ENCODE results near the gene ZNF70.

The ZNF70 gene

GRCh38 chr22:23698094-23698493, 52.8 kb downstream of the ZNF70 start:
- H3K9me3 ChIP-seq (ENCODE audit: control insufficient read depth, insufficient read depth, low read length): no peaks in the 10 kb centered on the region
- H3K27me3 ChIP-seq (ENCODE audit: control insufficient read depth, insufficient read depth, low read length): no peaks in the 10 kb centered on the region
- no peak overlapping the region for H3K4me3 ChIP-seq (ENCODE audit: low read depth, low read length)
- H3K27ac ChIP-seq (ENCODE audit: low read depth, low read length): no peak overlapping the region
- no peaks in the 10 kb centered on the region for H3K4me1 ChIP-seq (ENCODE audit: control insufficient read depth, insufficient read depth, low read length)
- H3K9ac ChIP-seq (ENCODE audit: low read depth, low read length): no peak overlapping the region
- peaks cover 66% of the 10 kb centered on the region for H3K36me3 ChIP-seq (ENCODE audit: control insufficient read depth, insufficient read depth, low read length)

GRCh38 chr22:23697031-23697970, 53.6 kb downstream of the ZNF70 start:
- no peaks in the 10 kb centered on the region for H3K4me1 ChIP-seq (ENCODE audit: control insufficient read depth, insufficient read depth, low read length)
- H3K9ac ChIP-seq (ENCODE audit: low read depth, low read length): no peak overlapping the region
- H3K27ac ChIP-seq (ENCODE audit: low read depth, low read length): no peak overlapping the region
- H3K9me3 ChIP-seq (ENCODE audit: control insufficient read depth, insufficient read depth, low read length): no peaks in the 10 kb centered on the region
- H3K36me3 ChIP-seq (ENCODE audit: control insufficient read depth, insufficient read depth, low read length): peaks cover 67% of the 10 kb centered on the region
- H3K27me3 ChIP-seq (ENCODE audit: control insufficient read depth, insufficient read depth, low read length): no peaks in the 10 kb centered on the region
- no peak overlapping the region for H3K4me3 ChIP-seq (ENCODE audit: low read depth, low read length)

- H3K4me1 ChIP-seq (ENCODE audit: control insufficient read depth, insufficient read depth, low read length): no peaks in the 10 kb centered on the region
- no peaks in the 10 kb centered on the region for H3K27me3 ChIP-seq (ENCODE audit: control insufficient read depth, insufficient read depth, low read length)
- no peak overlapping the region for H3K27ac ChIP-seq (ENCODE audit: low read depth, low read length)
- H3K9ac ChIP-seq (ENCODE audit: low read depth, low read length): no peak overlapping the region
- H3K9me3 ChIP-seq (ENCODE audit: control insufficient read depth, insufficient read depth, low read length): no peaks in the 10 kb centered on the region
- peaks cover 58% of the 10 kb centered on the region for H3K36me3 ChIP-seq (ENCODE audit: control insufficient read depth, insufficient read depth, low read length)
- H3K4me3 ChIP-seq (ENCODE audit: low read depth, low read length): no peak overlapping the region
These were observed 54.5 kb downstream of the ZNF70 start for GRCh38 chr22:23696326-23696851.

- no peak overlapping the region for H3K27ac ChIP-seq (ENCODE audit: low read depth, low read length)
- H3K27me3 ChIP-seq (ENCODE audit: control insufficient read depth, insufficient read depth, low read length): no peaks in the 10 kb centered on the region
- H3K9ac ChIP-seq (ENCODE audit: low read depth, low read length): no peak overlapping the region
- H3K9me3 ChIP-seq (ENCODE audit: control insufficient read depth, insufficient read depth, low read length): no peaks in the 10 kb centered on the region
- H3K4me1 ChIP-seq (ENCODE audit: control insufficient read depth, insufficient read depth, low read length): no peaks in the 10 kb centered on the region
- no peak overlapping the region for H3K4me3 ChIP-seq (ENCODE audit: low read depth, low read length)
- H3K36me3 ChIP-seq (ENCODE audit: control insufficient read depth, insufficient read depth, low read length): peaks cover 53% of the 10 kb centered on the region
These were observed 55.2 kb downstream of the ZNF70 start for GRCh38 chr22:23695571-23696325.

- H3K27me3 ChIP-seq (ENCODE audit: control insufficient read depth, insufficient read depth, low read length): no peaks in the 10 kb centered on the region
- H3K4me1 ChIP-seq (ENCODE audit: control insufficient read depth, insufficient read depth, low read length): no peaks in the 10 kb centered on the region
- H3K27ac ChIP-seq (ENCODE audit: low read depth, low read length): no peak overlapping the region
- peaks cover 50% of the 10 kb centered on the region for H3K36me3 ChIP-seq (ENCODE audit: control insufficient read depth, insufficient read depth, low read length)
- no peak overlapping the region for H3K9ac ChIP-seq (ENCODE audit: low read depth, low read length)
- H3K4me3 ChIP-seq (ENCODE audit: low read depth, low read length): no peak overlapping the region
- H3K9me3 ChIP-seq (ENCODE audit: control insufficient read depth, insufficient read depth, low read length): no peaks in the 10 kb centered on the region
These were observed 55.8 kb downstream of the ZNF70 start for GRCh38 chr22:23695141-23695540.

GRCh38 chr22:23693979-23694680, 56.8 kb downstream of the ZNF70 start:
- no peak overlapping the region for H3K27ac ChIP-seq (ENCODE audit: low read depth, low read length)

GRCh38 chr22:23692598-23693291, 58.2 kb downstream of the ZNF70 start:
- peaks cover 46% of the 10 kb centered on the region for H3K36me3 ChIP-seq (ENCODE audit: control insufficient read depth, insufficient read depth, low read length)
- H3K4me1 ChIP-seq (ENCODE audit: control insufficient read depth, insufficient read depth, low read length): no peaks in the 10 kb centered on the region
- no peak overlapping the region for H3K9ac ChIP-seq (ENCODE audit: low read depth, low read length)

More at GRCh38 chr22:23693979-23694680, 56.8 kb downstream of the ZNF70 start:
- Histone ChIP-seq H3K9me3 (ENCODE audit: control insufficient read depth, insufficient read depth, low read length) (no peaks in the 10 kb centered on the region), H3K9ac (ENCODE audit: low read depth, low read length) (no peak overlapping the region), H3K4me3 (ENCODE audit: low read depth, low read length) (no peak overlapping the region), H3K27me3 (ENCODE audit: control insufficient read depth, insufficient read depth, low read length) (no peaks in the 10 kb centered on the region), H3K4me1 (ENCODE audit: control insufficient read depth, insufficient read depth, low read length) (no peaks in the 10 kb centered on the region), H3K36me3 (ENCODE audit: control insufficient read depth, insufficient read depth, low read length) (peaks cover 48% of the 10 kb centered on the region)

GRCh38 chr22:23691748-23692423, 59.0 kb downstream of the ZNF70 start:
- Histone ChIP-seq H3K27me3 (ENCODE audit: control insufficient read depth, insufficient read depth, low read length) (no peaks in the 10 kb centered on the region), H3K36me3 (ENCODE audit: control insufficient read depth, insufficient read depth, low read length) (peaks cover 46% of the 10 kb centered on the region), H3K9me3 (ENCODE audit: control insufficient read depth, insufficient read depth, low read length) (no peaks in the 10 kb centered on the region), H3K4me3 (ENCODE audit: low read depth, low read length) (no peak overlapping the region), H3K4me1 (ENCODE audit: control insufficient read depth, insufficient read depth, low read length) (no peaks in the 10 kb centered on the region), H3K9ac (ENCODE audit: low read depth, low read length) (no peak overlapping the region), H3K27ac (ENCODE audit: low read depth, low read length) (no peak overlapping the region)

More at GRCh38 chr22:23692598-23693291, 58.2 kb downstream of the ZNF70 start:
- Histone ChIP-seq H3K27me3 (ENCODE audit: control insufficient read depth, insufficient read depth, low read length) (no peaks in the 10 kb centered on the region), H3K27ac (ENCODE audit: low read depth, low read length) (no peak overlapping the region), H3K4me3 (ENCODE audit: low read depth, low read length) (no peak overlapping the region), H3K9me3 (ENCODE audit: control insufficient read depth, insufficient read depth, low read length) (no peaks in the 10 kb centered on the region)

- no peaks in the 10 kb centered on the region for H3K4me1 ChIP-seq (ENCODE audit: control insufficient read depth, insufficient read depth, low read length)
- H3K4me3 ChIP-seq (ENCODE audit: low read depth, low read length): no peak within 1 kb of the TSS
- no peaks in the 10 kb centered on the region for H3K9me3 ChIP-seq (ENCODE audit: control insufficient read depth, insufficient read depth, low read length)
- H3K27ac ChIP-seq (ENCODE audit: low read depth, low read length): no peak within 1 kb of the TSS
- no peak within 1 kb of the TSS for H3K9ac ChIP-seq (ENCODE audit: low read depth, low read length)
- peaks cover 45% of the 10 kb centered on the region for H3K36me3 ChIP-seq (ENCODE audit: control insufficient read depth, insufficient read depth, low read length)
- no peaks in the 10 kb centered on the region for H3K27me3 ChIP-seq (ENCODE audit: control insufficient read depth, insufficient read depth, low read length)
These were observed 60.2 kb downstream of the ZNF70 start, which contains the start of gene RGL4 for GRCh38 chr22:23690713-23691112. RGL4 (plus strand) TSS chr22:23691013; CDS start chr22:23692031, 1,018 bp downstream.

GRCh38 chr22:23689414-23689813, 61.5 kb downstream of the ZNF70 start:
- H3K9me3 ChIP-seq (ENCODE audit: control insufficient read depth, insufficient read depth, low read length): no peaks in the 10 kb centered on the region
- no peak overlapping the region for H3K4me3 ChIP-seq (ENCODE audit: low read depth, low read length)
- H3K4me1 ChIP-seq (ENCODE audit: control insufficient read depth, insufficient read depth, low read length): no peaks in the 10 kb centered on the region
- no peak overlapping the region for H3K27ac ChIP-seq (ENCODE audit: low read depth, low read length)
- H3K36me3 ChIP-seq (ENCODE audit: control insufficient read depth, insufficient read depth, low read length): peaks cover 32% of the 10 kb centered on the region
- H3K9ac ChIP-seq (ENCODE audit: low read depth, low read length): no peak overlapping the region
- H3K27me3 ChIP-seq (ENCODE audit: control insufficient read depth, insufficient read depth, low read length): no peaks in the 10 kb centered on the region
